Posterior cingulate gyrus (tissue), 11 donors: ENCODE results near the gene RBM33.
"Not testable (repeated sequence)": the region's sequence is repeated elsewhere in the genome, so short reads cannot be mapped to it uniquely, and the experiment has no call there.

Experiments
- DNase-seq, 10 donors: peaks; one replicate each; pipeline versions ENCODE4 v3.0.0 to v3.0.0-alpha.2; 2020 to 2021; ENCODE audit warnings: mixed read lengths in 3 of 10
- intact Hi-C: fragments of 100-400 bp; cut with DNase I; formaldehyde crosslinking; loops from one replicate; pipeline ENCODE4 v1.15.1; 2023

RBM33 gene

DNA sequence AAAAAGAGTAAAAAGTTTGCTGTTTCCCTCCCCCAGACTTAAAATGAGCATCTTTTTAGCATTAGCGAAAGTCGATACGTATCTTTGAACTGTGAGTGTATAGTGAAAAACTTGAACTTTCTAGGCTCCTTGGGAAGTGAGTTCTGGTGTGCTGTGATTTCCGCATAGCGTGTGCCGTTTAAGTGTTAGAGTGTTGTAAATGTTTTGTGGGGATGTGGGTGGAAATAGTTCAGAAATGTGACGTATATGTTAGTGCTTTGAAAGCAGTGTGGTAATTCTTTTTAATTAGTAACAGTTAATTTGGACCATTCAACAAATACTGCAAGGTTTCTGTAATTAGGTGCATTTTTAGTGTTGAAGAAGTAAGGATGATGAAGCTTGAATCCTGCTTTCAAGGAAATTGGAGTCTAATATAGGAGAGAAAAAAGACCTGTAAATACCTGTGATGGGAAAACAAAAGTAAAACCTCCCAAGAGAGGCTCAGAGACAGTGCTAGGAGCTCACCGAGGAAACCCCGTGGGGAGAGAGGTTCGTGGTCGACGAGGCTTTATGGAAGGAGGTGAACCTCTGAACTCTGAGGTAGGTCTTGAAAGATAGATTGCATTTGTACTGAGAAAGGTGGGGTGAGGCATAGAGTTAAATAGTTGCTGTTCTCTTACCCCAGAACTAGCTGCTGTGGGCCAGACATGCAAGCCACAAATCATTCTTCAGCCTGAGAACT lies 40.8 kb downstream of the RBM33 start:
- no peak for DNase-seq
- intact Hi-C loops: no loop called here

DNA sequence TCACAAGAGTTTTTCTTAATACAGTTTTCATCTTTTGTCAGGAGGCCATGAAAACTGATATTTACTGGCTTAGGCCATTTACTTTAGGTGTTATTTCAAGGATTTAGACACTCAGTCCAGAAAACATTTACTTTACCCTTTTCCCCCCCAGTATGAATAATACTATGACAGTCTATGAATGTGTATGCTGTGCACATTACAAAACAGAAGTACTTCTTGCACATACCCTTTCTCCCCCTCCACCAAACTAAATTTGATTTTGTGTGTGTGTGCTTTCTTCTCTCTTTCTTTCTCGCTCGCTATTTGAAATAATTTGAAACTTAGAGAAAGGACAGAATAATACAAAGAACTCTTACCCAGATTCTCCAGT lies 41.3 kb downstream of the RBM33 start:
- intact Hi-C loops: no loop called here
- DNase-seq: no peak

DNA sequence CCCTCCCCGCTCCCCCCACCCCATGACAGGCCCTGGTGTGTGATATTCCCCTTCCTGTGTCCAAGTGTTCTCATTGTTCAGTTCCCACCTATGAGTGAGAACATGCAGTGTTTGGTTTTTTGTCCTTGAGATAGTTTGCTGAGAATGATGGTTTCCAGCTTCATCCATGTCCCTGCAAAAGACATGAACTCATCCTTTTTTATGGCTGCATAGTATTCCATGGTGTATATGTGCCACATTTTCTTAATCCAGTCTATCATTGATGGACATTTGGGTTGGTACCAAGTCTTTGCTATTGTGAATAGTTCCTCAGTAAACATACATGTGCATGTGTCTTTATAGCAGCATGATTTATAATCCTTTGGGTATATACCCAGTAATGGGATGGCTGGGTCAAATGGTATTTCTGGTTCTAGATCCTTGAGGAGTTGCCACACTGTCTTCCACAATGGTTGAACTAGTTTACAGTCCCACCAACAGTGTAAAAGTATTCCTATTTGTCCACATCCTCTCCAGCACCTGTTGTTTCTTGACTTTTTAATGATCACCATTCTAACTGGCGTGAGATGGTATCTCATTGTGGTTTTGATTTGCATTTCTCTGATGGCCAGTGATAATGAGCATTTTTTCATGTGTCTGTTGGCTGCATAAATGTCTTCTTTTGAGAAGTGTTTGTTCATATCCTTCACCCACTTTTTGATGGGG lies 42.3 kb downstream of the RBM33 start:
- DNase-seq, intact Hi-C loops: not testable (repeated sequence)

DNA sequence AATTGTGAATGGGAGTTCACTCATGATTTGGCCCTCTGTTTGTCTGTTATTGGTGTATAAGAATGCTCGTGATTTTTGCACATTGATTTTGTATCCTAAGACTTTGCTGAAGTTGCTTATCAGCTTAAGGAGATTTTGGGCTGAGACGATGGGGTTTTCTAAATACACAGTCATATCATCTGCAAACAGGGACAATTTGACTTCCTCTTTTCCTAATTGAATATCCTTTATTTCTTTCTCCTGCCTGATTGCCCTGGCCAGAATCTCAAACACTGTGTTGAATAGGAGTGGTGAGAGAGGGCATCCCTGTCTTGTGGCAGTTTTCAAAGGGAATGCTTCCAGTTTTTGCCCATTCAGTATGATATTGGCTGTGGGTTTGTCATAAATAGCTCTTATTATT lies 43.8 kb downstream of the RBM33 start:
- intact Hi-C loops: not testable (repeated sequence)

DNA sequence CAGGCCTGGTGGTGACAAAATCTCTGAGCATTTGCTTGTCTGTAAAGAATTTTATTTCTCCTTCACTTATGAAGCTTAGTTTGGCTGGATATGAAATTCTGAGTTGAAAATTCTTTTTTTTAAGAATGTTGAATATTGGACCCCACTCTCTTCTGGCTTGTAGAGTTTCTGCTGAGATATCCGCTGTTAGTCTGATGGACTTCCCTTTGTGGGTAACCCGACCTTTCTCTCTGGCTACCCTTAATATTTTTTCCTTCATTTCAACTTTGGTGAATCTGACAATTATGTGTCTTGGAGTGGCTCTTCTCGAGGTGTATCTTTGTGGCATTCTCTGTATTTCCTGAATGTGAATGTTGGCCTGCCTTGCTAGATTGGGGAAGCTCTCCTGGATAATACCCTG lies 46.2 kb downstream of the RBM33 start:
- DNase-seq, intact Hi-C loops: not testable (repeated sequence)

More for the DNA sequence above, 43.8 kb downstream of the RBM33 start:
- DNase-seq: not testable (repeated sequence)

DNA sequence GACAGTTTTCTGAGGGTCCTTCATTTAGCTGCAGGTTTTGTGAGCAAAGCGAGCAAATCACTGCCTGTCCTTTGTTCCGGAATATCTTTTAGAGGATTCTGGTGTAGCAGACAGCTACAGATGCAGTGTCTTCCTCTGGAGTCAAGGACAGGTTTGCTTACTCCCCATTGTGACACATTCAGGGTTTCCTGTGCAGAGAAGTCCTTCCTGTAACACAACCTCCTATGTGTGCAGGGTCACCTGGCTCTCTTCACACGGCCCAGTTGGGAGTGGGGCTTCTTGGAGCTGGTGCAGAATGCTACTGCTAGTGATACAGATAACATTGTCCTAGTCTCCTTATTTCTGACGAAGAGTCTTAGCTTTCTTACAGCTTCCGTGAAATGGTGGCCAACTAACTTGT lies 47.9 kb downstream of the RBM33 start:
- intact Hi-C loops: no loop called here
- no peak for DNase-seq

DNA sequence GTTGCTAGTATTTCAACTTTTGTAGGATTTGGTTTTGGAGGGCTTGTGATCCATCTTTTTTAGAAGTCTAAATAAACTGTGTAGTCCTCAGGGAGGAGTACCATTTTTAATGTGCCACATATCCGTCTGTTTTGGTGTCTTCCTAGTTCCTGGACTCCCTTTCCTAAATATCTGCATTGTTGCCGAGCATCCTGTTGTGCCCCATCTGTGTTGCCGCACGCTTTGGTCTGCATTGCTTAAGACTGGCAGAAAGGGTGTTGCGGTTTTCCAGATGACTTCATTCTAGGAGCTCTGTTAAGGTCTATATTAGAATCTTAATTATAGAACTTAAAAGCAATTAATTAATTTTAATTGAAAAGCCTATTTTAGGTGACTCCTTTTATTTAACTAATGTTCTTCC lies 49.4 kb downstream of the RBM33 start:
- no peak for DNase-seq
- intact Hi-C loops: no loop called here

DNA sequence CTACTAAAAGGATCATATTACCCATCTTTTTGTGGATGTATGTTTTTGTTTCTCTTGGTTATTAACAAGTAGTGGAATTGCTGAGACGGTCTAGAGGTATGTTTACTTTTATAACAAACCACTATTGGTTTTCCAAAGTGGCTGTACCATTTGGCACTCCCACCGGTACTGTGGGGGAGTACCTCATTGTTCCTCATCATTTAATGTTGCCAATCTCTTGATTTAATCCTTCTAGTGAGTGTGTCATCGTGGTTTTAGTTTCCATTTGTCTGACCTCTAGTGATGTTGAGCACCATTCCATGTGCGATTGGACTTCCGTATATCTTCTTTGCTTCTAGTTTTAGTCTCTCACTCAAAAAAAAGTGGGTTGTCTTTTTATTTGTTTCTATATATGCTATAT lies 50.4 kb downstream of the RBM33 start:
- DNase-seq: no peak
- intact Hi-C loops: no loop called here

DNA sequence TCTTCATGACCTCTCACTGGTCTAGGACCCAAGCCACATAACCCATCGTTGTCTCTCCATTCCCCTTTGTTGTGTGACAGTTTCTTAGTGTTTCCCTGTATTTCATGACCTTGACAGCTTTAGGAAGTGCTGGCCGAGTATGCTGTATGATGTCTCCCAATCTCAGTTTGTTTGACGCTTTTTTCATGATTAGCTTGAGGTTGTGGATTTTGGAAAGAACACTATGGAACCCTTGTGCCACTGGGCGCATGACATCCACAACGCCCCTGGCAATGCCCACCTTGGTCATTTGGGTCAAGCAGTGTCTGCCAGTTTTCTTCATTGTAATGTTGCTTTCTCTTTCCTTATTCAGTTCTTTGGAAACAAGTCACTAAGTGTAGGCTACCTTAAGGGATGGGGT lies 52.3 kb downstream of the RBM33 start:
- intact Hi-C loops: no loop called here
- no peak for DNase-seq

DNA sequence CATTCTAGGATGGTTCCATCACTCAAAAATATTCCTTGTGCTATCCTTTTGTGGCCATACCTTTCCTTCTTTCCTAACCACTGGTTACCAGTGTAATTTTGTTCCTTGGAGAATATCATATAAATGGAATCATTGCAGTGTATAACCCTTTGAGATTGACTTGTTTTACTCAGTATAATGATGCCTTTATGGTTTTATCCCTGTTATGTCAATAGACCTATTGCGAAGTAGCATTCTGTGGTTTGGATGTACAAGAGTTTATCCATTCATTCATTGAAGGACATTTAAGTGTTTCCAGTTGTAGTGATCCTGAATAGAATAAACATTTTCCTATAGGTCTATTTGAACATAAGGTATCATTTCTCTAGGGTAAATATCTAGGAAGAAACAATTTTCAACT lies 54.2 kb downstream of the RBM33 start:
- no peak for DNase-seq

DNA sequence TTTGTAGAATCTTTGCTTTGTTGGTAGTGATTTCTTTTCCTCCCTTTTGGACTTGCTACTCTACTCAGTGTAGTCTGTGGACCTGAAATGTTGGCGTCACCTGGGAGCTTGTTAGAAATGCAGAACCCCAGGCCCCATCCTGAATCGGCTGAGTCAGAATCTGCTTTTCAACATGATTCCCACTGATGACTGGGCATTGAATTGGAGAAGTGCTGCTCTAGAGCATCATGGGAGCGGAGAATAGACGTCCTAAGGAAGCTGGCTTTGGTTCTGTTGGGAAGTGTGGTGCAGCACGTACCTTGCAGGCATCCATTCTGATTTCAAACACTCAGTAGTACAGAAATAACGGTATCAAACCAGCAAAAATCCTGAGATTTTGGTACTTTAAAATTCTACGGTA lies 54.7 kb downstream of the RBM33 start:
- DNase-seq: no peak
- intact Hi-C loops: no loop called here

More for the DNA sequence above, 54.2 kb downstream of the RBM33 start:
- intact Hi-C loops: no loop called here

DNA sequence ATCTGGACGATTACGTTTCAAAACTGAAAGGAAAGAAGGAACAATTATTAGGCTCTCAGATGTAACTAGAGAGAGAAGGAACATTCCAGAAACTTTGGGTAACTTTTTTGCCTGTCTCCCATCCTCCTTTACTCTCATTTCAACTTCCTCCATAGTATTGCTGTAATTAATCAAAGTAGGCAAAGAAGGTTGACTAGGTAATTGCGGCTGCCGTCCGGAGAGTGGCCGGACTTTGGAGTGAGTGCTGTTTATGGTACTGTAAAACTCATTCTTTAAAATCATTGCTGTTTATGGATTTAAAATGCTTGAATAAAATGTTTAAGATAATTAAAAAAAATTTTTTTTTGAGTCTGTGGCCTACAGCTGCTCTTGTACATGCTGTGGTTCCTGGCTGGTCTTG lies 56.4 kb downstream of the RBM33 start:
- DNase-seq: no peak

DNA sequence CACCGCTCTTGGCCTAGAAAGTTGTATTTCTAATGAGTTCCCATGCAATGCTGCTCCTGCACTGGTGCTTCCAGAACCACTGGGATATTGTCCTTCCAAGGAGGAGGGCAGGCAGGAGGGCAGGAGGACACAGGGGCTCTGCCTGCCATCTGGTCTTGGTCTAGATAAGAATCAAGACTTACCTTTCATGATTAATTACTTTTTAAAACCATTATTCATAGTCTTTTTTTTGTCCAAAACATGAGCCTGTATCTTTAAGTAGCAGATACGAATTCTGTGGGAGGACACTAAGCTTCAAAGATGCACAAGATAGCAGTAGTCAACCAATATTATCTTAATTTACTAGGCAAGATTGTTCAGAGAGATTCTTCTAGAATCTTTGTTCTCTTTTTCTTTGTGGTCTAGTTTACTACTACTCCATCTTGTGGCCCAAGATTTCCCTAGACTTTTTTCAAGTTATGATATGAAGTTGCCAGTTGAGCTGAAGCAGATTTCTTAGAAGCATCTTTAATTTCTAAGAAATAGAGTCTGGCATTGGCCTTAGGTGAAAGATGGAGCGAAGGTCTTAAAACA lies 57.6 kb downstream of the RBM33 start:
- intact Hi-C loops: no loop called here
- no peak for DNase-seq

More for the DNA sequence above, 56.4 kb downstream of the RBM33 start:
- intact Hi-C loops: no loop called here

DNA sequence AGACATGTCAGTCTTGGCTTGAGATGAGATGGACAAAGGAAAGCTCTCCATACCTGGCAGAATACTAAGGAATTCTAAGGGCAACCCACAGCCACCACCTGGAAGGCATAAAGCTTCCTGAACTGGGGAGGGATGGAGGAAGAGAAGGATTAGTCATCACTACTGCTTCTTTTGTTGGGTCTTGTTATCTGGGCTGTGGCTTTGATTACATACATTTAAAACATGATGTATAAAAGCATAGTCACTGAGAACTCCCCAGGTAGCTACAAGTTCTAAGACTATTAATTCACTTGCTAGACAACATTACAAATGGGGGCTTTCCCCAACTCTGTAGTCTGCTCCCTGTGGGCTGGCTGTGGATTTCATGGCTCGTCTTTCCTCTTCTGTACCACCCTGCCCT lies 58.2 kb downstream of the RBM33 start:
- DNase-seq: no peak
- intact Hi-C loops: no loop called here

DNA sequence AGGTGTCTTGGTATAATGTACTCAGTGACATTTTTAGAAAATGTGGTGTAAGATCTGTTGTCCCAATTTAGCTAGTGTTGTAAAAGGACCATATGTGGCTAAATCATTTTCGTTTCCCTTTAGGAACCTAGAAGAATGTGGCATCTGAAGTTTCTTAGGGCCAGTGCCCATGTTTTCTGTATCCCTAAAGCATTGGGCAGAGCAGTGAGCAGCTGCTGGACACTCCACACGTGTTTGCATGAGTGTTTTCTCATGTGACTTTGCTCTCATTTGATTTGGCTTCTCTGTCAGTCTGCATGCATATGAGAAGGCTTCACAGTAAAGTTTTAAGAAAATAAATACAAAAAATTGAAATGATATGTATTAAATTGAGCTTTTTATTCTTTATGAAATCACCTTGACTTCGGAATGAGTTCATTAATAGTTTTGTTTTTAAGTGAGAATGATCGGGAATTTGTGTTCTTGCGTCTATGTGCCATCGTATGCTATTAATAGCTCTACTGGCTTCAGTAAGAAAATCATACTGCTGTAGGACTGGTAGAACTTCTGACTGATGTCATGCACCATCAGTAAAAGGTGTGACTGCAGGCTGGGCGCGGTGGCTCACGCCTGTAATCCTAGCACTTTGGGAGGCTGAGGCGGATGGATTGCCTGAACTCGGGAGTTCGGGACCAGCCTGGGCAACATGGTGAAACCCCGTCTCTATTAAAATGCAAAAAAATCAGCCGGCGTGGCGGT lies 61.3 kb downstream of the RBM33 start:
- intact Hi-C loops: no loop called here
- no peak for DNase-seq

DNA sequence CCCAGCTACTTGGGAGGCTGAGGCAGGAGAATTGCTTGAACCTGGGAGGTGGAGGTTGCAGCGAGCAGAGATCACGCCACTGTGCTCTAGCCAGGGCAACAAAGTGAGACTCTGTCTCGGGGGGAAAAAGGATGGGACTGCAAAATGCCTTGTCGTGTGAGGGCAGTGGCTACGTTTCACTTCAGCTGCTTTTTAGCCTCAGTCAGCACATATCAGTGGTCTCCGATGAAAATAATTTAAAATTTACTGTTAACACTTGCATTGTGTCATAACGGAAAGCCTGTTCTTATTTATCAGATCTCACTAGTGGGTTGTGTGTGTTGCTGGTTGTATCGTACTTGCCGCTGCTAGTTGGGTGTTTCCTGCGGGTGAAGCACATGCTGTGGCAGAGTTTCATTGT lies 61.9 kb downstream of the RBM33 start:
- no peak for DNase-seq
- intact Hi-C loops: no loop called here

DNA sequence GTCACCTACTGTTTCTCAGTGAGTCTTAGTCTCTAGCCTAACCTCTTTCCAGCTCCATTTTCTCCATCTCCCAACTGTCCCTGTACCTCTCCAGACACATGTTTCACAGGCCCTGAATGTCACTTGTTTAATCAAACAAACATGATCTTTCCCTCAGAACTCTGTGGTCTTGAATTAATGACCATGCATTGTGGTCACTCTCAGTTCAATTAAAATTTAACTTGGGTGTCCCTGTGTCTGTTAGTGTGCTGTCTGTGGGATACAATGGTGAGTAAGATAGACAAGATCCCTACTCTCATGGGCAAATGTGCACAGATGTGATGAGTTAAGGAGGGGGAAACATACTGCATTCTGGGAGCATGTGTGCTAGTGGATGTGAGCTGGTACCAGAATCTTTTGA lies 65.0 kb downstream of the RBM33 start:
- no peak for DNase-seq
- intact Hi-C loops: no loop called here

DNA sequence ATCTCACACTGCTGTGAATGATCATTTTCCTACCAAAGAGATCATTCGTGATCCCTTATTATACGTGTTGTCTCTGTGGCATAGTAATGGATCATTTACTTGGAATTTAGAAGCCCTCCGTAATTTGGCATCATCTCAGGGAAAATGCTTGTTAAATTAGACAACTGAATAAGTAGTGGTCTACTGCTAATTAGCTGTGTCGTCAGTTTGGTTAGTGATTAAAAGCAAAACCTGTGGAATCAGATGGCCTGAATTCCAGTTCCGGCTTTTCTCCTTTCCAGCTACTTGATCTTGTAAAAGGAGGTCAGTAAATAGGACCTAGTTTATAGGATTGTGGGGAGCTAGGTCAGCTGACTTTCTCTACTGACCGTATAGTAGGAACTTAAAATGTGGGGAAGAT lies 65.6 kb downstream of the RBM33 start:
- intact Hi-C loops: no loop called here
- no peak for DNase-seq

DNA sequence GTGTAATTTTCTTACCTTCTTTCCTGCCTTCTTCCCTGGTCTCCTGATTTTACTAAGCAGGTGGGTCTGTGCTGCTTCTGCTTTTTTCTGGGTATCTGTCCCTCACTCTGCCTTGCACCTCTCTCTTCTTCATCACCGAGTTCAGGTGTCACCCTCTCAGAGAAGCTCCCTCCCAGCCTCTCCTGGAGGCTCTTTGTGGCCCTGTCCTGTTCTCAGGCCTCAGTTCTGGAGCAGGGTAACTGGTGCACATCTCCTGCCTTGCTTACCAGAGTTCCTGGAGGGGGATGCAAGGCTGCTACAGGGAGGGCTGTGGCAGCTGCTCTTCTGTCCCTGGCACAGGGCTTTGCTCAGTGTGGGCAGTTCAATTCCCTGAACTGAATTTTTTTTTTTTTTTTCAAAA lies 66.1 kb downstream of the RBM33 start:
- intact Hi-C loops: no loop called here
- DNase-seq: no peak

DNA sequence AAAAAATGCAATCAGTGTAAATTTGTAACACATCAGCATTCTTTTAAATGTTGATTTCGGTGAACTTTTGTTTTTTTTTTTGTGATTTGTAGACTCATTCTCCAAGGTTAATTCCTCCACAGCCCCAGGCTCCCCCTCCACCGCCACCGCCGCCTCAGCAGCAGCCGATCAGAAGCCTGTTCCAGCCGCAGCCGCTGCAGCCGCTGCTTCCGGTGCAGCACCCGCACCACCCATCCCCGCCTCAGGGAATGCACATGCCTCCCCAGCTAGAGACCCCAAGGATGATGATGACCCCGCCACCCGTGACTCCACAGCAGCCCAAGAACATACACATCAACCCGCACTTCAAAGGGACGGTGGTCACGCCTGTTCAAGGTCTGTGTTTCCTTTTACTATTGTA lies 66.6 kb downstream of the RBM33 start:
- intact Hi-C loops: no loop called here
- DNase-seq: no peak

DNA sequence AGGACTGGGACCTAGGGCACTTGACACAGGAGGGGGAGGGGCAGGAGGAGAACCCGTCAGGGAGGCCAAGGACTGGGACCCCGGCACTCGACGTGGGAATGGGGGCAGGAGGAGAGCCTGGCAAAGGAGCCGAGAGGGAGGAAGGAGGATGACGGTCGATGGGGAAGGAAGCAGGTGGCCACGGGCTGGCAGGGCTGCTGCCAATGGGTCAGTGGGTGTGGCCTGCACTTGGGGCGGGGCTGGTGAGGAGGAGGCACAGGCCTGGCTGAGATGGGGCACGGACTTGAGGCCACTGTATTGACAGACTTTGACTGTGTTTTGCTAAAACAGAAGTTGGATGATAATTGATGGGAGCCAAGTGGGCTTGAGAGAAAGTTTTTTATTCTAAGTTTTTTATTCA lies 68.9 kb downstream of the RBM33 start:
- intact Hi-C loops: no loop called here
- DNase-seq: no peak
